GM12878 (cell line): ENCODE measurements around the gene CCP110. TPM values are rescaled to one million over a fixed set of nuclear protein-coding genes. Genes with fewer than 3 reads are reported as not detected.

Source experiments
- ATAC-seq: fragments of 200-7000 bp; cut with Tn5 transposase; 3 replicates; pipeline ENCODE4 v1.9.1; 2020; ENCODE audit warnings: mild to moderate bottlenecking, moderate library complexity
- BruUV-seq: library from RNA; stranded (reverse); fragments of 400-500 nt; replicated peaks from 2 replicates; lab custom pipeline; 2021; lab: Mats Ljungman, UMichigan
- CTCF ChIA-PET: fragments of 300-600 bp; sonication (Branson Sonifier 250); formaldehyde crosslinking; extraction: SDS; loops from one replicate; lab custom pipeline; 2021; ENCODE audit warnings: inconsistent platforms; lab: Yijun Ruan, JAX
- POLR2A ChIA-PET: fragments of 350-600 bp; formaldehyde crosslinking; extraction: SDS; loops from one replicate; lab custom pipeline; 2021; ENCODE audit warnings: inconsistent platforms; lab: Charles Lee
- RAD21 ChIA-PET: fragments of 300-600 bp; sonication (Branson Sonifier 250); formaldehyde crosslinking; loops from one replicate; lab custom pipeline; 2023; ENCODE audit warnings: antibody characterized with exemption; ENCODE audit not compliant: unreplicated experiment; lab: Charles Lee
- SMC1A ChIA-PET: fragments of 300-600 bp; sonication (Branson Sonifier 250); formaldehyde crosslinking; loops from one replicate; lab custom pipeline; 2023; ENCODE audit not compliant: unreplicated experiment, uncharacterized antibody; lab: Charles Lee
- DNase-seq: peaks from one replicate; pipeline ENCODE4 v3.0.0-alpha.2; 2011; ENCODE audit warnings: low read depth, low spot score
- FAIRE-seq: peaks from 3 replicates; lab custom pipeline; 2011; peaks lifted over from hg19 to GRCh38; lab: Jason Lieb, UNC
- H2AFZ ChIP-seq: 2 replicates; pipeline ENCODE4 v1.6.0; 2011; ENCODE audit warnings: low read depth, low read length, control low read depth; ENCODE audit not compliant: control insufficient read depth
- H3K27ac ChIP-seq: 2 replicates; pipeline ENCODE4 v1.5.1; 2011; ENCODE audit warnings: control low read depth; ENCODE audit not compliant: control insufficient read depth, insufficient read depth
- H3K27me3 ChIP-seq, 2 experiments: replicated peaks in 1 of 2; 2 replicates each; pipeline versions ENCODE4 v1.6.0 to v1.6.1; 2011; ENCODE audit warnings: low read length in 1 of 2; ENCODE audit not compliant: control insufficient read depth in 2 of 2, insufficient read depth in 2 of 2
- H3K36me3 ChIP-seq, 2 experiments: 2 replicates each; pipeline ENCODE4 v1.5.1; 2011; ENCODE audit warnings: low read length in 1 of 2; ENCODE audit not compliant: control insufficient read depth in 2 of 2, insufficient read depth in 2 of 2
- H3K4me1 ChIP-seq: 2 replicates; pipeline ENCODE4 v1.6.1; 2011; ENCODE audit warnings: mild to moderate bottlenecking, low read length, moderate library complexity, mixed read lengths; ENCODE audit not compliant: control insufficient read depth, insufficient read depth
- H3K4me2 ChIP-seq: 2 replicates; pipeline ENCODE4 v1.6.0; 2011; ENCODE audit warnings: control low read depth; ENCODE audit not compliant: control insufficient read depth, insufficient read depth
- H3K4me3 ChIP-seq: fragments of 200-600 bp; sonication (generic); 2 replicates; pipeline ENCODE4 v1.5.1; 2016
- H3K79me2 ChIP-seq: 2 replicates; pipeline ENCODE4 v1.6.0; 2011; ENCODE audit warnings: low read length; ENCODE audit not compliant: control insufficient read depth, insufficient read depth
- H3K9ac ChIP-seq: 2 replicates; pipeline ENCODE4 v1.8.0; 2011; ENCODE audit warnings: low read length, control low read depth, mixed read lengths; ENCODE audit not compliant: control insufficient read depth, insufficient read depth
- H3K9me3 ChIP-seq: replicated peaks from 3 replicates; pipeline ENCODE4 v1.5.1; 2011; ENCODE audit warnings: mild to moderate bottlenecking, low read length; ENCODE audit not compliant: control insufficient read depth, insufficient read depth
- H4K20me1 ChIP-seq: 2 replicates; pipeline ENCODE4 v1.6.0; 2011; ENCODE audit not compliant: control insufficient read depth, insufficient read depth
- FOS ChIP-seq: IDR thresholded peaks from 3 replicates; pipeline ENCODE4 v1.6.1; 2011; ENCODE audit warnings: borderline replicate concordance; ENCODE audit not compliant: insufficient read length; ENCODE audit errors: extremely low read depth
- IRF3 ChIP-seq: fragments of 450-650 bp; IDR thresholded peaks from 2 replicates; pipeline ENCODE4 v1.6.1; 2014; ENCODE audit warnings: mild to moderate bottlenecking
- PRDM15 ChIP-seq: fragments of 450-650 bp; formaldehyde crosslinking; IDR thresholded peaks from 2 replicates; pipeline ENCODE4 v1.4.0; 2020; ENCODE audit warnings: mild to moderate bottlenecking, moderate library complexity
- RELA ChIP-seq: fragments of 450-650 bp; IDR thresholded peaks from 2 replicates; pipeline ENCODE4 v1.8.0; 2014; ENCODE audit warnings: borderline replicate concordance; ENCODE audit not compliant: partially characterized antibody
- REST ChIP-seq: IDR thresholded peaks from 2 replicates; pipeline ENCODE4 v1.6.1; 2012; ENCODE audit warnings: mild to moderate bottlenecking, low read depth, low read length
- SIX5 ChIP-seq: IDR thresholded peaks from 2 replicates; pipeline ENCODE4 v1.6.1; 2011; ENCODE audit warnings: mild to moderate bottlenecking, low read depth, low read length, moderate library complexity; ENCODE audit not compliant: severe bottlenecking
- SMAD5 ChIP-seq: IDR thresholded peaks from 2 replicates; pipeline ENCODE4 v1.6.1; 2016; ENCODE audit warnings: antibody characterized with exemption, low read depth
- ZNF217 ChIP-seq: fragments of 450-650 bp; IDR thresholded peaks from 2 replicates; pipeline ENCODE4 v1.6.1; 2017; ENCODE audit warnings: antibody characterized with exemption, mild to moderate bottlenecking
- ZNF592 ChIP-seq: fragments of 450-650 bp; IDR thresholded peaks from 2 replicates; pipeline ENCODE4 v1.6.1; 2017; ENCODE audit warnings: mild to moderate bottlenecking, moderate library complexity
- WGBS: methylation state at CpG from one replicate; pipeline ENCODE4 v1.1.6; 2016; ENCODE audit warnings: low lambda C conversion rate; ENCODE audit not compliant: insufficient replicate concordance, insufficient coverage; ENCODE audit errors: missing lambda C conversion rate; 5-methylcytosine and 5-hydroxymethylcytosine counted together
- in situ Hi-C: fragments of 300-500 bp; cut with MboI; formaldehyde crosslinking; loops from 9 replicates; pipeline ENCODE4 v1.14.3; 2018; ENCODE audit warnings: mixed read lengths
- intact Hi-C: fragments of 100-400 bp; cut with micrococcal nuclease; formaldehyde crosslinking; loops from one replicate; pipeline ENCODE4 v1.14.2; 2022; ENCODE audit not compliant: unreplicated experiment
- polyA plus RNA-seq, 11 experiments: library from polyadenylated mRNA; depleted of rRNA in 4 of 11; unstranded in 6 of 11; stranded (reverse) in 5 of 11; fragments of >200 nt; fragmentation: Nextera tagmentation in 4 of 11; fragmentation: Illumina TruSeq in 1 of 11; extraction: Ambion mirVana in 4 of 11; extraction: Trizol in 1 of 11; gene quantifications; 1 replicate in 1 of 11; 2 replicates in 10 of 11; pipeline versions ENCODE4 v1.2.1 to v1.2.3, GENCODE V29; 2011 to 2016; ENCODE audit warnings: inconsistent platforms in 2 of 11, missing spikeins in 2 of 11, low read depth in 1 of 11
- total RNA-seq, 4 experiments: library from RNA; depleted of rRNA in 3 of 4; stranded (reverse); fragments of >200 nt in 3 of 4; fragmentation: Illumina TruSeq in 1 of 4; extraction: Trizol in 1 of 4; gene quantifications; 2 replicates each; pipeline versions ENCODE4 v1.2.1 to v1.2.3, GENCODE V29; 2013 to 2021

CCP110 gene
- total and polyA plus RNA-seq, 10 of the 15 experiments (the other 5 are each of a cell fraction or from before 2014, with no cell fraction given) = 6.4 to 38.1 (median 26.7) TPM

GRCh38 chr16:19506965-19507364 lies 16.8 kb upstream of the CCP110 start (continued):
- TF ChIP-seq REST = no peak
- TF ChIP-seq, all 136 proteins: peak for 0

GRCh38 chr16:19507867-19508266 lies 15.9 kb upstream of the CCP110 start:
- in situ Hi-C loops (no loop called here), intact Hi-C loops (loop anchor here (10.0 kb wide), 1 partner anchor 343 kb away; the partner anchor contains the start of gene SYT17)
- Histone ChIP-seq H3K27me3 (no peaks in the 10 kb centered on the region), H3K9ac (no peak overlapping the region), H3K36me3 (peaks cover 5 to 19% of the 10 kb centered on the region in 2 experiments), H3K27ac (no peak overlapping the region), H3K4me1 (no peaks in the 10 kb centered on the region), H3K4me3 (no peak overlapping the region), H3K4me2 (no peak overlapping the region), H3K9me3 (0 out of 3 replicates have a peak, but pooled peaks cover 2% of the 10 kb centered on the region), H3K79me2 (no peaks in the 10 kb centered on the region), H4K20me1 (no peaks in the 10 kb centered on the region), H2AFZ (no peak overlapping the region)
- RAD21 ChIA-PET = no interaction called here
- DNase-seq (no peak), FAIRE-seq (no peak), ATAC-seq (no peak)
- no TSS peak for BruUV-seq
- CTCF ChIA-PET = interaction anchor here (1.0 to 1.4 kb wide), 2 partner anchors 48 to 119 kb away, joined by 3 to 4 read pairs; partner anchors contain the start of gene VPS35L
- SMC1A ChIA-PET = interaction anchor here (0.9 to 1.0 kb wide), 2 partner anchors 9 to 414 kb away, joined by 3 to 4 read pairs; no protein-coding TSS in a partner anchor
- POLR2A ChIA-PET = no interaction called here
- WGBS = 92% methylated on average over 2 of the region's 2 CpGs
- no peak for TF ChIP-seq FOS
- TF ChIP-seq SIX5 = no peak
- TF ChIP-seq ZNF217 = no peak
- no peak for TF ChIP-seq IRF3
- TF ChIP-seq PRDM15 (CRISPR knock-in tag) = no peak
- TF ChIP-seq RELA = no peak
- TF ChIP-seq SMAD5 = no peak
- TF ChIP-seq ZNF592 = no peak
